NCI-H748 treated with DMSO at 0.1 percent for 48 hours (cell line): Measurements from ENCODE around the gene RPP25L.
"Not testable (repeated sequence)": the region's sequence is repeated elsewhere in the genome, so short reads cannot be mapped to it uniquely, and the experiment has no call there.

ENCODE experiments used
- DNase-seq: peaks from one replicate; lab custom pipeline; 2025; lab: John Stamatoyannopoulos, UW

Gene RPP25L, protein sequence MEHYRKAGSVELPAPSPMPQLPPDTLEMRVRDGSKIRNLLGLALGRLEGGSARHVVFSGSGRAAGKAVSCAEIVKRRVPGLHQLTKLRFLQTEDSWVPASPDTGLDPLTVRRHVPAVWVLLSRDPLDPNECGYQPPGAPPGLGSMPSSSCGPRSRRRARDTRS

GRCh38 chr9:34611811-34612787 is at the start of gene RPP25L:
RPP25L (minus strand) TSS chr9:34612097; CDS start chr9:34611296, 801 bp downstream.
- peak; percentile 73 for DNase-seq

- DNase-seq = no peak
These were observed 47.8 kb upstream of the RPP25L start for GRCh38 chr9:34659592-34660253.

- DNase-seq = no peak
These were observed 46.6 kb upstream of the RPP25L start for GRCh38 chr9:34658461-34658860.

DNA sequence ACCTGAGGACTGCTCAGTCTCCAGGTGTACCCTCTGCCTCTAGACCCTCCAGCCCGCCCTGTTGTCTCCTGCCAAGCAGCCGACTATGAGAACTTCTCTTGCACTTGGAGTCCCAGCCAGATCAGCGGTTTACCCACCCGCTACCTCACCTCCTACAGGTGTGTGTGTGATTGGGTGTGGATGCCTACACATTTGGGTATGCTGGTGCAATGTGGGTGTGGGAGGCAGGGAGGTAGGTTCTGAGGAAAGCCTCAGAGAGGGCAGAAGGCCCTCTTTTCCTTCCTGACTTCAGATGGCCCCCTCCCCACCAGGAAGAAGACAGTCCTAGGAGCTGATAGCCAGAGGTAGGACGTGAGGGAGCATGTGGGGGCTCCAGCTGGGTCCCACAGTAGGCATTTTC is 45.1 kb upstream of the RPP25L start:
- DNase-seq = no peak

GRCh38 chr9:34655394-34655793 is 43.5 kb upstream of the RPP25L start:
- DNase-seq = no peak

GRCh38 chr9:34654323-34655051 is 42.6 kb upstream of the RPP25L start:
- no peak for DNase-seq

DNA sequence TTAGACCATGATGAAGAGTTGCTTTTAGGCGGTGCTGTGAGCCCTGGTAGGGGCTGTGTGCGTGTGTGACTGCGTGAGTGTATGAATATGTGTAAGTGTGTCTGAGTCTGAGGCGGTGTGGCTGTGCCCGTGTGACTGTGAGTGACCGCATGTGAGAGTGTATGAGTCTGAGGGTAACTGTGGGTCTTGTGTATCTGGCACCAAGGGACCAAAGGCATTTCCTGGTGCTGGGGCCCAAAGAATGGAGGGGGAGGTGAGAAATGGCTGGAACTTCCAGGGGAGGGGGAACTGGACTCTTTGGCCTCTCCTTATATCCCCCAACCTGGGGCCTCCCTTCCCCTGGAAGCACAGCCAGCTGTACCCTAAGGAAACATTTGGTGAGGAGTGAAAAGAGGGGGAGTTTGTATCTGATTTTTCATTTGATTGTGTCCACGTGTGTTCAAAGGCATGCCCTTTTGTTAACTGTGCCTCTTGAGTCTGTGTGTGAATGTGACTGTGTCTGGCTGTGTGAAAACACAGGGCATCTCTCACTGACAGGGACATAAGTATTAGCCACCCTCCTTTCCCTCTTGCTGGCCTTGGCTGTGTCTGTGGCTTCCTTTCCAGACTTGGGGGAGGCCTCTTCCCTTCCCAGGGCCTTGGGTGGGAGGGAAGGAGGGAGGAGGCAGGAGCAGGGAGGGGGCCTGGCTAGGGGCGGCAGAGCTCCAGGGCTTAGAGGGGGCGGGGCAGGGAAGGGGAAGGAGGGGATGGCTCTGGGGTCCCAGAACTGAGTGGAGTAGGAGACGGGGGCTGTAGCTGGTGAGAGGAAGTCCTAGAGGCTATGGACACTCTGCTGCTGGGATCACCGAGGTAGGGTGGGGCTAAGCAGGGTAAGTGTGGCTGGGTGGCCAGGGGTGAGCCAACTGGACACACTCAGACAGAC is 41.5 kb upstream of the RPP25L start:
- DNase-seq = no peak

DNA sequence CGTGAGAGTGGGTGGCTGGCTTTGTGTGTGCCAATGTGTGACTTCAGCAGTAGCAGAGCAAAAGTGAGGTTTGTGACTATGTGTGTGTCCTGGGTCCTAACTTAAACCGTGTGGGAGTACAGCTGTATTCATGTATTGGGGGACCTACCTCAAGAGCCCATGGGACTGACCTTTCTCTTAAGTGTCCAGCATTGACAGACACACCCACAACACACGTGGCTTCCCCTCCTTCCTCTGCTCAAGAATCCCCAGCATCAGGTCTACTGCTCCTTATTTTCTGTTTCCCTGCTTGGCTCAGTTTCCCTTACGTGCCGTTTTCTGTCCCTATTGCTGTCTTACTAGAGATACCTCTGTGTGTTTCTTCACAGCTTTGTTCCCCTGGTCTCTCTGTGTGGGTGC is 40.7 kb upstream of the RPP25L start:
- DNase-seq = no peak

GRCh38 chr9:34651876-34652601 is 40.1 kb upstream of the RPP25L start, which contains the start of gene IL11RA:
IL11RA (plus strand) TSS chr9:34652185; CDS start chr9:34655218, 3,033 bp downstream.
- no peak for DNase-seq

DNA sequence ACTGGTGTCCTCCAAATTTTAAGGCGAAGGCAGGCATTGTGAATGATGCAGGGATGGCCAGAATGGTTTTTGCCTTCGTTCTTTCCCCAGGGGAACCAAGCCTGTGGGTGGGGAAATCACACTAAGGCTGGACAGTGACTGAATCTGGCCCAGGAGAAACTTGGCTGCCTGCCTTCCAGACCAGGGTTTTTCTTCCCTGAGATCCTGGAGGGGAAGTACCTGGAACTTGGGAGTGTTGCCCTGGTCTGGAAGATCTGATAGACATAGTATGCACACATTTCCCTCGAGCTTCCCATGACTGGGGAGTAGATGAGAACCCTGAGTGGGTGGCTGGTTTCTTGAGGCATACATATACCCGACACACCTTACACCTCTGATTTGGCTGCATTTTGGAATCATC is 39.4 kb upstream of the RPP25L start:
- DNase-seq = no peak

GRCh38 chr9:34650816-34651215 is 38.9 kb upstream of the RPP25L start:
- DNase-seq = no peak

- DNase-seq = no peak
These were observed 36.8 kb upstream of the RPP25L start for GRCh38 chr9:34648673-34649072.

DNA sequence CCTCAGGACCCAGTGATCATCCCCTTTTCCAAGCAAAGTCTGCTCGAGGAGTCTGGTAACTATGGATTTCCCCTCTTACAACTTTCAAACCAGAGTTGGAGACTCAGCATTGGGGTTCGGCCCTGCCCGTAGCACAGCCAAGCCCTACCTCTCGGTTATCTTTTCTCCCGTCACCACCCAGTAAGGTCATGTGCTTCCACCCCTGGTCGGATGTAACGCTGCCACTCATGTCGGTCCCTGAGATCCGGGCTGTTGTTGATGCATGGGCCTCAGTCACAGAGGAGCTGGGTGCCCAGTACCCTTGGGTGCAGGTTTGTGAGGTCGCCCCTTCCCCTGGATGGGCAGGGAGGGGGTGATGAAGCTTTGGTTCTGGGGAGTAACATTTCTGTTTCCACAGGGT is 35.8 kb upstream of the RPP25L start:
- DNase-seq = no peak

DNA sequence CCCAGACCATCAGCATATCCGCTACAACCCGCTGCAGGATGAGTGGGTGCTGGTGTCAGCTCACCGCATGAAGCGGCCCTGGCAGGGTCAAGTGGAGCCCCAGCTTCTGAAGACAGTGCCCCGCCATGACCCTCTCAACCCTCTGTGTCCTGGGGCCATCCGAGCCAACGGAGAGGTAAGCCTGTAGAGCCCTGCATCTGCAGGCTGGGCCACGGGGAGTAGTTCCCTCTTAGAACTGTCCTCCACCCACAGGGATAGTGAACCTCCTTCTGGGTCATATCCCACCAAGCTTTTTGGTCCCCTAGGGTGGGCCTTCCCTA is 35.1 kb upstream of the RPP25L start:
- DNase-seq = no peak

DNA sequence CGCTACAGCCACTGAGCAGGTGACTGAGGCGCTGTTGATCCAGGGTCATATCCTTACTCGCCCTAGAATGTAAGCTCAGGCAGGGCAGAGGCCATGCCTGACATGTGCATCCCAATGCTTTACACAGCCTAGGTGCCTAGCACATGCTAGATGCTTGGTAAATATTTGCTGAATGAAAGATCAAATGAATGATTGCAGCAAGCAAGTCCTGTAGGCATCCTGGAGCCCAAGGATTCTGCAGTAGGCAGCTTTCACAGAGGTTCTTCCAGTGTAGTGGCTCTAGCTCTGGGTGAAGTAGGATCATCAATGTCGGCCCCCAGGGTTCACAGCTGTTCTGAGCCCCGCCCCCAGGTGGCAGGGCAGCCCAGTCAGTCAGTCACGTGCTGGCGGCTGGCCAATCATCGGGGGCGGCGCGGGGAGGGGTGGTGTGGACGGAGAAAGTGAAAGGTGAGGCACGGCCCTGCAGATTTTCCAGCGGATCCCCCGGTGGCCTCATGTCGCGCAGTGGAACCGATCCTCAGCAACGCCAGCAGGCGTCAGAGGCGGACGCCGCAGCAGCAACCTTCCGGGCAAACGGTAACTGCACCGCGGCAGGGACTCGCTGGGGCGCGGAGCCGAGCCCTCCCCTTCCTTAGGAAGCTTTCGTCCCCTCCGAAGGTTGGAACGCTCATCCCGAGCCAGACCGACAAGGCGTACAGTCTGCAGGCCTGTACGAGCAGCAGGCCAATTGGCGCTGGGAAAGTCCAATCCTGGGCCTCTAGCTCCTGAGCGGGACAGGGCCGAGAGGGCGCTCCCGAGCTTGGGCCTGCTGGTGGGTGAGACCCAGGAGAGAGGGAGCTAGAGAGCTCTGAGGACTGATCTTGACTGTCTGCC is 34.5 kb upstream of the RPP25L start, which contains the start of gene GALT:
GALT (plus strand) TSS at position 465 of the 873 bp plus-strand sequence; CDS start at position 495, 30 bp downstream.
- peak; percentile 82 for DNase-seq

DNA sequence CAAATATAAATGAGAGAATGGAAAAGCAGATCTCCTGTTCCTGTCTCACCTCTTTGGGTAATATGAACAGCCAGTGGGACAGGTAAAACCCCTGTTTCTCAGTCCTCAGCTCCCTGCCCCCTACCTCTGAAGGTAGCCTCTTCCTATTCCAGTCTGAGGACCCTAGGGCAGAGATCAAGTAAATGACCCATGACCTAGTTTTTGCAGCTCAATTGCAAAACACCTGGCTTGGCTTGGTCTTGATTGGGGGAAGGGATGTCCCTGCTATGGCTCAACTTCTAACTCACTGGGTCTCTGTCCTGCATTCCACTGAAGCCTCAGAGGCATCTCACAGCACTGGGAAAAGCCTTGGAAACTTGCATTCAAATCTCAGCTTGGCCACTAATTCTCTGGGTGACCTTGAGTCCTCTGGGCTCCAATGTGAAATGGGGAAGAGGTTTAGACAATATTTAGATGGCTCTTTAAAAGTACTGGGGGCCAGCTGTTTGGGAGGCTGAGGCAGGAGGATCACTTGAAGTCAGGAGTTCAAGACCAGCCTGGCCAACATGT is 32.9 kb upstream of the RPP25L start:
- no peak for DNase-seq

DNA sequence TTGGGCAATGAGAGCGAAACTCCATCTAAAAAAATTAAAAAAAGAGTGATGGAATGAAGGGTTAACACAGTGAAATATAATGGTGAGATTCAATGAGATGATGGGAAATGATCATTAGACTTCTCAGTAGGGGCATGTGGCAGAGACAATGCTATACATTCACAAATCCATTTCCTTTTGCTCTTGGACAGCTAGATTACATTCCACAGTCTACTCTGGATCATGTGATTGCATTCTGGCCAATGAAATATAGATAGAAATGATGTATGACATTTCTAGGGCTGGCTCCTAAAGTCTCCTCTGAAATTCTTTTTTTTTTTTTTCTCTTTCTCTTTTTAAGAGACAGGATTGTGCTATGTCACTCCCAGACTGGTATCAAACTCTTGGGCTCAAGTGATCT is 30.8 kb upstream of the RPP25L start:
- DNase-seq = no peak

GRCh38 chr9:34639322-34639721 is 27.4 kb upstream of the RPP25L start:
- DNase-seq = not testable (repeated sequence)

- no peak for DNase-seq
These were observed 26.2 kb upstream of the RPP25L start for GRCh38 chr9:34638138-34638445.
